Erythroblast (primary cell): ENCODE data around the gene EPB41.

Experiments
- DNase-seq, 2 experiments: peaks; one replicate each; lab custom pipeline; 2025; lab: John Stamatoyannopoulos, UW
- GATA1 ChIP-seq: IDR thresholded peaks from 2 replicates; pipeline ENCODE4 v1.6.1; 2011; ENCODE audit warnings: low read depth, mild to moderate bottlenecking, control low read depth, low read length, moderate library complexity
- POLR2A ChIP-seq: IDR thresholded peaks from 2 replicates; pipeline ENCODE4 v1.6.1; 2011; ENCODE audit warnings: mild to moderate bottlenecking, low read length

EPB41 gene

GRCh38 chr1:29164588-29164987 lies 250.2 kb downstream of the EPB41 start:
- TF ChIP-seq GATA1 (no peak), POLR2A (no peak)
- no peak for DNase-seq

- DNase-seq, result no peak
- TF ChIP-seq POLR2A (no peak), GATA1 (no peak)
Measured at GRCh38 chr1:29166291-29166878, 252.0 kb downstream of the EPB41 start.

GRCh38 chr1:29167904-29168303 lies 253.5 kb downstream of the EPB41 start:
- DNase-seq, result no peak
- TF ChIP-seq GATA1, result no peak
- no peak for TF ChIP-seq POLR2A
